Endothelial cell of umbilical vein (primary cell): Measurements from ENCODE around the gene SLC22A23. TPM values are rescaled to one million over a fixed set of nuclear protein-coding genes. Genes with fewer than 3 reads are reported as not detected.

ENCODE experiments used
- BruUV-seq: library from RNA; stranded (reverse); fragments of 400-500 nt; replicated peaks from 2 replicates; lab custom pipeline; 2021; lab: Mats Ljungman, UMichigan
- CTCF ChIA-PET: fragments of 300-600, 350-600 bp; sonication (Branson Sonifier 250); formaldehyde crosslinking; loops from one replicate; lab custom pipeline; 2021; ENCODE audit warnings: antibody characterized with exemption, inconsistent platforms; lab: Charles Lee
- POLR2A ChIA-PET: fragments of 300-600, 350-600 bp; sonication (Branson Sonifier 250); formaldehyde crosslinking; loops from one replicate; lab custom pipeline; 2021; ENCODE audit warnings: antibody characterized with exemption, inconsistent platforms; lab: Charles Lee
- DNase-seq: peaks from one replicate; pipeline ENCODE4 v3.0.0-alpha.2; 2011; ENCODE audit warnings: low read depth, low spot score
- FAIRE-seq: peaks from 2 replicates; lab custom pipeline; 2011; peaks lifted over from hg19 to GRCh38; lab: Jason Lieb, UNC
- H2AFZ ChIP-seq: 2 replicates; pipeline ENCODE4 v1.6.0; 2012; ENCODE audit warnings: low read depth, low read length, control low read depth, inconsistent platforms
- H3K27ac ChIP-seq: 2 replicates; pipeline ENCODE4 v1.5.1; 2011; ENCODE audit warnings: low read depth, mild to moderate bottlenecking, control low read depth, low read length, moderate library complexity; ENCODE audit not compliant: insufficient read depth
- H3K27me3 ChIP-seq, 2 experiments: 2 replicates each; pipeline versions ENCODE4 v1.6.0 to v1.6.1; 2011; ENCODE audit warnings: low read length in 2 of 2, mixed read lengths in 1 of 2; ENCODE audit not compliant: control insufficient read depth in 2 of 2, insufficient read depth in 2 of 2
- H3K36me3 ChIP-seq, 2 experiments: 2 replicates in 1 of 2; 3 replicates in 1 of 2; pipeline ENCODE4 v1.5.1; 2011; ENCODE audit warnings: low read length in 2 of 2, mild to moderate bottlenecking in 1 of 2, moderate library complexity in 1 of 2; ENCODE audit not compliant: control insufficient read depth in 2 of 2, insufficient read depth in 2 of 2; ENCODE audit errors: extremely low read depth in 1 of 2
- H3K4me1 ChIP-seq: 3 replicates; pipeline ENCODE4 v1.5.1; 2011; ENCODE audit warnings: mild to moderate bottlenecking, low read length; ENCODE audit not compliant: control insufficient read depth, insufficient read depth; ENCODE audit errors: extremely low read depth
- H3K4me2 ChIP-seq: 2 replicates; pipeline ENCODE4 v1.6.1; 2011; ENCODE audit warnings: low read length, control low read depth, mixed read lengths; ENCODE audit not compliant: insufficient read depth
- H3K4me3 ChIP-seq, 3 experiments: fragments of 200-600 bp in 1 of 3; sonication (generic), shearing (Covaris generic) in 1 of 3; replicated peaks in 1 of 3; 2 replicates each; pipeline ENCODE4 v1.5.1; 2011 to 2016; ENCODE audit warnings: control low read depth in 3 of 3, low read length in 3 of 3, mild to moderate bottlenecking in 2 of 3, inconsistent platforms in 1 of 3, low read depth in 1 of 3, moderate library complexity in 1 of 3; ENCODE audit not compliant: insufficient read depth in 1 of 3
- H3K79me2 ChIP-seq: 2 replicates; pipeline ENCODE4 v1.6.0; 2012; ENCODE audit warnings: low read length, inconsistent platforms; ENCODE audit not compliant: control insufficient read depth, insufficient read depth
- H3K9ac ChIP-seq: replicated peaks from 2 replicates; pipeline ENCODE3; 2011; ENCODE audit warnings: low read length, control low read depth; ENCODE audit not compliant: insufficient read depth; ENCODE audit errors: extremely low read depth
- H3K9me1 ChIP-seq: replicated peaks from 3 replicates; pipeline ENCODE4 v1.6.0; 2011; ENCODE audit warnings: mild to moderate bottlenecking, low read length; ENCODE audit not compliant: control insufficient read depth, insufficient read depth; ENCODE audit errors: extremely low read depth
- H3K9me3 ChIP-seq: replicated peaks from 2 replicates; pipeline ENCODE4 v1.5.1; 2012; ENCODE audit warnings: low read length, inconsistent platforms; ENCODE audit not compliant: control insufficient read depth, insufficient read depth
- H4K20me1 ChIP-seq: replicated peaks from 2 replicates; pipeline ENCODE3; 2011; ENCODE audit warnings: mild to moderate bottlenecking, low read length; ENCODE audit not compliant: control insufficient read depth, insufficient read depth; ENCODE audit errors: extremely low read depth
- CTCF ChIP-seq, 2 donors: IDR thresholded peaks; 1 replicate in 1 of 2; 2 replicates in 1 of 2; pipeline ENCODE4 v1.5.1; 2011; ENCODE audit warnings: low read length in 2 of 2, mild to moderate bottlenecking in 2 of 2, moderate library complexity in 2 of 2, control low read depth in 1 of 2, inconsistent platforms in 1 of 2, low read depth in 1 of 2; ENCODE audit not compliant: insufficient read depth in 1 of 2; ENCODE audit errors: extremely low read depth in 1 of 2
- EZH2 ChIP-seq: IDR thresholded peaks from 2 replicates; pipeline ENCODE4 v1.6.1; 2012; ENCODE audit warnings: borderline replicate concordance, low read depth, mild to moderate bottlenecking, moderate library complexity, low read length, inconsistent platforms; ENCODE audit not compliant: severe bottlenecking
- FOS ChIP-seq: IDR thresholded peaks from 2 replicates; pipeline ENCODE4 v1.6.1; 2011; ENCODE audit warnings: mild to moderate bottlenecking, low read length, moderate library complexity, borderline replicate concordance; ENCODE audit not compliant: insufficient read depth
- GATA2 ChIP-seq: IDR thresholded peaks from 2 replicates; pipeline ENCODE4 v1.7.0; 2011; ENCODE audit warnings: low read depth, mild to moderate bottlenecking, moderate library complexity, mixed read lengths, low read length; ENCODE audit not compliant: insufficient read length, insufficient read depth
- JUN ChIP-seq: IDR thresholded peaks from 2 replicates; pipeline ENCODE4 v1.6.1; 2011; ENCODE audit warnings: borderline replicate concordance, low read depth; ENCODE audit not compliant: insufficient read length, insufficient read depth
- MAX ChIP-seq: IDR thresholded peaks from 2 replicates; pipeline ENCODE4 v1.6.1; 2011; ENCODE audit not compliant: insufficient read depth, insufficient read length
- MYC ChIP-seq: IDR thresholded peaks from one replicate; pipeline ENCODE4 v1.6.1; 2011; ENCODE audit warnings: mild to moderate bottlenecking, low read depth, low read length
- POLR2A ChIP-seq: IDR thresholded peaks from 2 replicates; pipeline ENCODE4 v1.6.1; 2012; ENCODE audit warnings: low read depth, mild to moderate bottlenecking, control low read depth, low read length
- POLR2AphosphoS5 ChIP-seq: IDR thresholded peaks from 2 replicates; pipeline ENCODE4 v1.6.1; 2012; ENCODE audit warnings: low read depth, mild to moderate bottlenecking, control low read depth, low read length, moderate library complexity; ENCODE audit not compliant: insufficient read depth
- dilution Hi-C: fragments of 300-500 bp; cut with MboI; formaldehyde crosslinking; loops from one replicate; pipeline ENCODE4 v1.15.0; 2019; ENCODE audit warnings: low sequenced_read_pairs; ENCODE audit not compliant: extremely low pct_ligation_motif_present
- intact Hi-C: fragments of 100-400 bp; cut with micrococcal nuclease; formaldehyde crosslinking; loops from one replicate; pipeline ENCODE4 v1.10.0; 2022
- polyA plus RNA-seq, 4 experiments: library from polyadenylated mRNA; depleted of rRNA in 3 of 4; stranded (reverse) in 3 of 4; unstranded in 1 of 4; fragments of >200 nt; gene quantifications; 2 replicates each; pipeline versions ENCODE4 v1.2.1 to v1.2.3, GENCODE V29; 2011 to 2012; ENCODE audit warnings: missing spikeins in 1 of 4
- total RNA-seq: library from RNA; stranded (reverse); gene quantifications from 2 replicates; pipeline ENCODE4 v1.2.3, GENCODE V29; 2021

SLC22A23 gene
- total and polyA plus RNA-seq, 2 donors (not counting 3 experiments of a cell fraction or from before 2014, with no cell fraction given), result 4.2 to 14.3 TPM

- BruUV-seq, result no TSS peak
- DNase-seq, result no peak
Observed at GRCh38 chr6:3323148-3323547, 133.7 kb downstream of the SLC22A23 start.

More at GRCh38 chr6:3323148-3323547, 133.7 kb downstream of the SLC22A23 start:
- dilution Hi-C loops, result no loop called here
- no peak for TF ChIP-seq POLR2AphosphoS5
- no peak for TF ChIP-seq JUN
- no peak for TF ChIP-seq CTCF (IDR thresholded peaks at IDR 0.05; ENCODE audit: extremely low read depth in 1 of 2, insufficient read depth in 1 of 2, low read depth in 1 of 2, low read length in 2 of 2)
- no peak for TF ChIP-seq GATA2
- no peak for TF ChIP-seq MYC
- no peak for TF ChIP-seq POLR2A
- no peak for TF ChIP-seq FOS
- no peak for TF ChIP-seq EZH2
- no peak for TF ChIP-seq MAX
- FAIRE-seq, result no peak
- H3K4me1 ChIP-seq, result peaks cover 23% of the 10 kb centered on the region
- no peaks in the 10 kb centered on the region for H3K9me3 ChIP-seq
- intact Hi-C loops, result no loop called here
- no peaks in the 10 kb centered on the region for H3K9me1 ChIP-seq
- H3K4me3 ChIP-seq, result no peak overlapping the region
- CTCF ChIA-PET, result interaction anchor here (1.3 to 2.4 kb wide), 2 partner anchors 12 to 41 kb away, joined by 5 to 10 read pairs; no protein-coding TSS in a partner anchor
- H3K9ac ChIP-seq, result no peak overlapping the region
- H3K36me3 ChIP-seq, result no peaks in the 10 kb centered on the region
- no peak overlapping the region for H2AFZ ChIP-seq
- peak overlapping the region; percentile 89 for H3K27ac ChIP-seq
- H3K4me2 ChIP-seq, result no peak overlapping the region
- H3K79me2 ChIP-seq, result no peaks in the 10 kb centered on the region
- POLR2A ChIA-PET, result no interaction called here
- no peaks in the 10 kb centered on the region for H4K20me1 ChIP-seq
- no peaks in the 10 kb centered on the region for H3K27me3 ChIP-seq
